ENCODE data around the gene CNKSR1.

The CNKSR1 gene

GRCh38 chr1:26161415-26162219 lies 15.7 kb upstream of the CNKSR1 start:
- no peak for DNase-seq

- DNase-seq = no peak
Measured at GRCh38 chr1:26162220-26162709, 15.0 kb upstream of the CNKSR1 start.

- DNase-seq = no peak
Measured at GRCh38 chr1:26163684-26164035, 13.6 kb upstream of the CNKSR1 start.

GRCh38 chr1:26164036-26164860 lies 13.0 kb upstream of the CNKSR1 start:
- DNase-seq = no peak

GRCh38 chr1:26164861-26165842 lies 12.1 kb upstream of the CNKSR1 start:
- no peak for DNase-seq

- no peak for DNase-seq
Measured at GRCh38 chr1:26166719-26167281, 10.5 kb upstream of the CNKSR1 start.

GRCh38 chr1:26168410-26169197 lies 8.7 kb upstream of the CNKSR1 start, which contains the start of gene C1orf232:
Gene C1orf232, minus strand, starts transcription at chr1:26168963. Its CDS starts 464 bp downstream, at chr1:26168499.
- DNase-seq = no peak

GRCh38 chr1:26169198-26169554 lies 8.1 kb upstream of the CNKSR1 start:
- no peak for DNase-seq

GRCh38 chr1:26169669-26170471 lies 7.4 kb upstream of the CNKSR1 start, which contains the start of gene ZNF593:
Gene ZNF593, plus strand, starts transcription at chr1:26169908. Its CDS starts 76 bp downstream, at chr1:26169984.
- no peak for DNase-seq

GRCh38 chr1:26170472-26170821 lies 6.8 kb upstream of the CNKSR1 start:
- no peak for DNase-seq

GRCh38 chr1:26171084-26172072 lies 5.9 kb upstream of the CNKSR1 start, which contains the start of gene ZNF593OS:
Gene ZNF593OS, minus strand, starts transcription at chr1:26171832. Its CDS starts 171 bp downstream, at chr1:26171661.
- no peak for DNase-seq

- DNase-seq = no peak
Measured at GRCh38 chr1:26175346-26175745, 1.9 kb upstream of the CNKSR1 start.

GRCh38 chr1:26180010-26180506 lies 2.8 kb downstream of the CNKSR1 start:
- DNase-seq = no peak

- DNase-seq = no peak
Measured at GRCh38 chr1:26181586-26182382, 4.5 kb downstream of the CNKSR1 start.

- DNase-seq = no peak
Measured at GRCh38 chr1:26182383-26182696, 5.0 kb downstream of the CNKSR1 start.

GRCh38 chr1:26184086-26184485 lies 6.8 kb downstream of the CNKSR1 start:
- DNase-seq = no peak

GRCh38 chr1:26184883-26185282 lies 7.6 kb downstream of the CNKSR1 start:
- DNase-seq = no peak

- no peak for DNase-seq
Measured at GRCh38 chr1:26187882-26188281, 10.6 kb downstream of the CNKSR1 start.
